Thyroid gland (tissue), 4 donors: Measurements from ENCODE around the gene MAPKAPK2.

Experiments used
- POLR2A ChIP-seq, 2 donors: fragments of 450-650 bp; IDR thresholded peaks; one replicate each; pipeline ENCODE4 v1.6.1; 2017; ENCODE audit warnings: antibody characterized with exemption in 2 of 2, mild to moderate bottlenecking in 2 of 2, moderate library complexity in 1 of 2
- TF ChIP-seq, protein P1 (sequence below), 6 experiments: fragments of 200-600 bp in 3 of 6; fragments of 450-650 bp in 3 of 6; sonication (generic) in 3 of 6; IDR thresholded peaks; one replicate each; pipeline ENCODE4 v1.5.1; 2016 to 2019; ENCODE audit warnings: antibody characterized with exemption in 6 of 6, mild to moderate bottlenecking in 2 of 6, inconsistent platforms in 1 of 6, moderate library complexity in 1 of 6

DNA sequence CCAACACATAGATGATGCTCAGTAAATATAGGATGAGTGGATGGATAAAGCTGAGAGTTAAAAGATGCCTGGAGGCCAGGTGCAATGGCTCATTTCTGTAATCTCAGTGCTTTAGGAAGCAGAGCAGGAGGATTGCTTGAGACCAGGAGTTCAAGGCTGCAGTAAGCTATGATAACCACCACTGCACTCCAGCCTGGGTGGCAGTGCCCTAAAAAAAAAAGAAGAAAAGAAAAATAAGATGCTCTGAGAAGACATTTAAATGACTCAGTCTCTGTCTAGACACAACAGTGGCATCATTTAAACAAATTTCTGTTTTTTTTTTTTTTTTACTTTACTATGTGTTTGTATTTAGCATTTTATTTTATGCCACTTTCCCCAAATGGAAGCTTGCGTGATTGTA, 60.6 kb downstream of the MAPKAPK2 start:
- TF ChIP-seq POLR2A (IDR thresholded peaks at IDR 0.05), result no peak
- TF ChIP-seq, protein P1, sequence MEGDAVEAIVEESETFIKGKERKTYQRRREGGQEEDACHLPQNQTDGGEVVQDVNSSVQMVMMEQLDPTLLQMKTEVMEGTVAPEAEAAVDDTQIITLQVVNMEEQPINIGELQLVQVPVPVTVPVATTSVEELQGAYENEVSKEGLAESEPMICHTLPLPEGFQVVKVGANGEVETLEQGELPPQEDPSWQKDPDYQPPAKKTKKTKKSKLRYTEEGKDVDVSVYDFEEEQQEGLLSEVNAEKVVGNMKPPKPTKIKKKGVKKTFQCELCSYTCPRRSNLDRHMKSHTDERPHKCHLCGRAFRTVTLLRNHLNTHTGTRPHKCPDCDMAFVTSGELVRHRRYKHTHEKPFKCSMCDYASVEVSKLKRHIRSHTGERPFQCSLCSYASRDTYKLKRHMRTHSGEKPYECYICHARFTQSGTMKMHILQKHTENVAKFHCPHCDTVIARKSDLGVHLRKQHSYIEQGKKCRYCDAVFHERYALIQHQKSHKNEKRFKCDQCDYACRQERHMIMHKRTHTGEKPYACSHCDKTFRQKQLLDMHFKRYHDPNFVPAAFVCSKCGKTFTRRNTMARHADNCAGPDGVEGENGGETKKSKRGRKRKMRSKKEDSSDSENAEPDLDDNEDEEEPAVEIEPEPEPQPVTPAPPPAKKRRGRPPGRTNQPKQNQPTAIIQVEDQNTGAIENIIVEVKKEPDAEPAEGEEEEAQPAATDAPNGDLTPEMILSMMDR (IDR thresholded peaks at IDR 0.05), result no peak
